Glutamatergic neuron (in vitro differentiated cells): ENCODE data around the gene HM13. TPM values are rescaled to one million over a fixed set of nuclear protein-coding genes. Genes with fewer than 3 reads are reported as not detected.
"Not testable (repeated sequence)": the region's sequence is repeated elsewhere in the genome, so short reads cannot be mapped to it uniquely, and the experiment has no call there.

Experiments used
- DNase-seq: peaks from one replicate; pipeline ENCODE4 v3.0.0; 2022
- H3K27ac Mint-ChIP-seq: one replicate; pipeline ENCODE4 v1.8.0; 2020; ENCODE audit warnings: mild to moderate bottlenecking, mixed read lengths, inconsistent platforms; ENCODE audit not compliant: unreplicated experiment
- H3K27me3 Mint-ChIP-seq: one replicate; pipeline ENCODE4 v1.8.0; 2020; ENCODE audit warnings: mild to moderate bottlenecking, moderate library complexity, mixed read lengths, inconsistent platforms; ENCODE audit not compliant: unreplicated experiment
- H3K36me3 Mint-ChIP-seq: one replicate; pipeline ENCODE4 v1.8.0; 2020; ENCODE audit warnings: mild to moderate bottlenecking, mixed read lengths, inconsistent platforms; ENCODE audit not compliant: unreplicated experiment
- H3K4me1 Mint-ChIP-seq: one replicate; pipeline ENCODE4 v1.8.0; 2020; ENCODE audit warnings: mild to moderate bottlenecking, low read depth, mixed read lengths, inconsistent platforms; ENCODE audit not compliant: unreplicated experiment
- H3K4me3 Mint-ChIP-seq: one replicate; pipeline ENCODE4 v1.8.0; 2020; ENCODE audit warnings: mild to moderate bottlenecking, mixed read lengths, inconsistent platforms; ENCODE audit not compliant: unreplicated experiment
- H3K9me3 Mint-ChIP-seq: one replicate; pipeline ENCODE4 v1.8.0; 2020; ENCODE audit warnings: mild to moderate bottlenecking, moderate library complexity, mixed read lengths, inconsistent platforms; ENCODE audit not compliant: unreplicated experiment
- total RNA-seq: library from RNA; stranded (reverse); fragmentation: NEBNext Ultra II Directional; extraction: Animal tissue kit (Norgen Biotek cat#: 25700); gene quantifications from one replicate; pipeline ENCODE4 v1.2.1, GENCODE V29; 2021; ENCODE audit not compliant: unreplicated experiment
- TF ChIP-seq, protein P1 (sequence below): fragments of 200-600 bp; sonication (generic); IDR thresholded peaks from one replicate; pipeline ENCODE4 v1.5.0; 2021; ENCODE audit not compliant: partially characterized antibody, unreplicated experiment

The HM13 gene
- total RNA-seq, 1 donor from 2014 or later = 320 TPM

DNA sequence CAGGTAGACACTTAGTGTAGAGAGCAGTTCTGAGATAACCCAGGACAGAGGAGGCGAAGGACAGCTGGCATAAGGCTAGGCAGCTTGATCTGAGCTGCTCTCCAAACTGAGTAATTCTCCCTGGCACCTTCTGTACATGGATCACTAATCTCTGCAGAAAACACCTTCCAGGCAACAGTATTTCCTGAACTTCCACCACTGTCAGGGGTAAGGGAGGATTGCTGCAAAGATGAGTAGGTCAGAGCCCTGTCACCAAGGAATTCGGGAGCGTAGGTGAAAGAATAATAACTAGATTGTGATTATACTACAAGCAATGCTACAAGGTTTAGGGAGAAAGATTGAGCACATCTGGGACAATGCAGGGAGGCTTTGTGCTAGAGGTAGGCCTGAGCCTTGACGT lies 1.9 kb downstream of the HM13 start:
- TF ChIP-seq, protein P1, sequence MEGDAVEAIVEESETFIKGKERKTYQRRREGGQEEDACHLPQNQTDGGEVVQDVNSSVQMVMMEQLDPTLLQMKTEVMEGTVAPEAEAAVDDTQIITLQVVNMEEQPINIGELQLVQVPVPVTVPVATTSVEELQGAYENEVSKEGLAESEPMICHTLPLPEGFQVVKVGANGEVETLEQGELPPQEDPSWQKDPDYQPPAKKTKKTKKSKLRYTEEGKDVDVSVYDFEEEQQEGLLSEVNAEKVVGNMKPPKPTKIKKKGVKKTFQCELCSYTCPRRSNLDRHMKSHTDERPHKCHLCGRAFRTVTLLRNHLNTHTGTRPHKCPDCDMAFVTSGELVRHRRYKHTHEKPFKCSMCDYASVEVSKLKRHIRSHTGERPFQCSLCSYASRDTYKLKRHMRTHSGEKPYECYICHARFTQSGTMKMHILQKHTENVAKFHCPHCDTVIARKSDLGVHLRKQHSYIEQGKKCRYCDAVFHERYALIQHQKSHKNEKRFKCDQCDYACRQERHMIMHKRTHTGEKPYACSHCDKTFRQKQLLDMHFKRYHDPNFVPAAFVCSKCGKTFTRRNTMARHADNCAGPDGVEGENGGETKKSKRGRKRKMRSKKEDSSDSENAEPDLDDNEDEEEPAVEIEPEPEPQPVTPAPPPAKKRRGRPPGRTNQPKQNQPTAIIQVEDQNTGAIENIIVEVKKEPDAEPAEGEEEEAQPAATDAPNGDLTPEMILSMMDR = no peak
- Mint-ChIP-seq H3K27me3 (no peaks in the 10 kb centered on the region), H3K9me3 (peaks cover 6% of the 10 kb centered on the region), H3K4me3 (no peak overlapping the region), H3K27ac (no peak overlapping the region), H3K4me1 (peaks cover 1% of the 10 kb centered on the region), H3K36me3 (no peaks in the 10 kb centered on the region)
- DNase-seq = no peak

DNA sequence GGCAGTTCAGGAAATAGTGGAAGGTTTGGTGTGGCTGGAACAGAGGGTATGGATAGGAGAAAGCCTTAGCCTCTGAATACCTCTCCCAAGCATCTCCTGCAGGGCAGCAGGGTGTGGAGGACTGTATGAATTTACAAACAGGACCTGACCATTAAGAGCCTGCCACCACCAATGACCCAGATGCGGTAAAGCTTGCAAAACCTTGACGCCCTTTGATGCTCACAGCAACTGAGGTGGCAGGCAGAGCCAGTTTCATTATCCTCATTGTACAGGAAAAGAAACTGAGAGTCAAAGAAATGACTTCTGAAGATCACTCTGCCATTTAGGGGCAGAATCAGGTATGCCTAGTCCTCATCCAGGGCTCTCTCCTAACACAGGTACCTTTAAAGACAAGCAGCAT lies 2.4 kb downstream of the HM13 start:
- peaks cover 6% of the 10 kb centered on the region for H3K9me3 Mint-ChIP-seq
- H3K4me1 Mint-ChIP-seq = peaks cover 1% of the 10 kb centered on the region
- H3K27ac Mint-ChIP-seq = no peak overlapping the region
- no peaks in the 10 kb centered on the region for H3K27me3 Mint-ChIP-seq
- TF ChIP-seq, protein P1 = no peak
- H3K4me3 Mint-ChIP-seq = no peak overlapping the region
- H3K36me3 Mint-ChIP-seq = no peaks in the 10 kb centered on the region
- no peak for DNase-seq

DNA sequence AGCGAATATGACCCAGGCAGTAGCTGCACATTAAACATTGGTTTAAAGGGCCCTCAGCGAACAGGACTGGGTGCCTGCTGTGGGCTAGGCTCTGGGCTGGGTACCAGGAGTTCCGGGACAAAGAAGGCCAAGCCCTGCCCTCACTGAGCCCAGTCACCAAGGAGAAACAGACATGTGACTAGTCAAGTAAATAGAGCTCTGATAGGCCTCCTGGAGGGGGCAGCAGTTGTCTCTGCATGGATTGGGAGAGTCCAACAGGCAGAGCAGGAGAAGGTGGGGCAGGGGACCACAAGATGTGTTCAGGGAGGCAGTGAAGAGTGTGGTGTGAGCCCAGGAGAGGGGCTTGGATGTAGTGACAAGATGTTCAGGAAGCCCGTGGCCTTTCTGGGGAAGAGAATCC lies 3.1 kb downstream of the HM13 start:
- peaks cover 4% of the 10 kb centered on the region for H3K9me3 Mint-ChIP-seq
- H3K4me1 Mint-ChIP-seq = peaks cover 1% of the 10 kb centered on the region
- TF ChIP-seq, protein P1 = no peak
- H3K27ac Mint-ChIP-seq = no peak overlapping the region
- no peaks in the 10 kb centered on the region for H3K27me3 Mint-ChIP-seq
- DNase-seq = peak; percentile 80
- no peak overlapping the region for H3K4me3 Mint-ChIP-seq
- H3K36me3 Mint-ChIP-seq = no peaks in the 10 kb centered on the region

DNA sequence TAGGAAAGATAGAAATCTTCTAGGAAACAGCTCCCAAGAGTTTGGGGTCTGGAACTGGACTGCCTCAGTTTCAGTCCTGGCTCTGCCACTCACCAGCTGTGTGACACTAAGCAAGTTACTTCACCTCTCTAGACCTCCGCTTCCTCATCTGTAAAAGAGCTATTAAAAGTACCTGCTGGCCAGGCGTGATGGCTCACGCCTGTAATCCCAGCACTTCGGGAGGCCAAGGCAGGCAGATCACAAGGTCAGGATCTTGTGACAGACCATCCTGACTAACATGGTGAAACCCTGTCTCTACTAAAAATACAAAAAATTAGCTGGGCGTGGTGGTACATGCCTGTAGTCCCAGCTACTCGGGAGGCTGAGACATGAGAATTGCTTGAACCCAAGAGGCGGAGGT lies 7.0 kb downstream of the HM13 start:
- DNase-seq, H3K4me3 Mint-ChIP-seq, H3K36me3 Mint-ChIP-seq, H3K9me3 Mint-ChIP-seq, H3K27ac Mint-ChIP-seq, H3K27me3 Mint-ChIP-seq, H3K4me1 Mint-ChIP-seq: not testable (repeated sequence)

DNA sequence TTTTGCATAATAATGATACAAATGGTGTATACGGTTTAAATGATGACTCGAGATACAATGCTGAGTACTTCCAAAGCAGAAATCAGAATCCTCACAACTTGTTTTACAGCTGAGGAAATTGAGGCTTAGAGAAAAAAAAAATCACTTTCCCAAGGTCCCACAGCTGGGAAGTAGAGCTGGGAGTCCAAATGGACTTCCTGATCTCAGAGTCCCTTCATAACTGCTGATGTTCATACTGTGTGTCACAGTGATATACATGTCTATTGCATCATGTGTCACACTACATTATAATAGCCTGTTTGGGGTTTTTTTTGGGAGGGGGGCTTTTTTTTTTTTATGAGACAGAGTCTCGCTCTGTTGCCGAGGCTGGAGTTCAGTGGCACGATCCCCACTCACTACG lies 8.5 kb downstream of the HM13 start:
- peaks cover 10% of the 10 kb centered on the region for H3K4me1 Mint-ChIP-seq
- DNase-seq = no peak
- TF ChIP-seq, protein P1 = no peak
- peaks cover 5% of the 10 kb centered on the region for H3K36me3 Mint-ChIP-seq
- no peak overlapping the region for H3K4me3 Mint-ChIP-seq
- no peaks in the 10 kb centered on the region for H3K27me3 Mint-ChIP-seq
- H3K27ac Mint-ChIP-seq = no peak overlapping the region
- peaks cover 3% of the 10 kb centered on the region for H3K9me3 Mint-ChIP-seq
